OCI-LY1 (cell line): ENCODE data around the gene EIF2S1.

ENCODE experiments used
- EZH2 ChIP-seq: fragments of 200-600 bp; sonication (generic), shearing (Covaris generic); IDR thresholded peaks from 2 replicates; pipeline ENCODE4 v1.8.0; 2017; ENCODE audit warnings: borderline replicate concordance, mixed run types, mild to moderate bottlenecking, antibody characterized with exemption, low read length, moderate library complexity, mixed read lengths
- TF ChIP-seq, protein P1 (sequence below): fragments of 200-600 bp; sonication (generic), shearing (Covaris generic); IDR thresholded peaks from 2 replicates; pipeline ENCODE4 v1.5.1; 2017; ENCODE audit warnings: mild to moderate bottlenecking, antibody characterized with exemption, low read length, moderate library complexity, mixed read lengths

GRCh38 chr14:67317822-67318221 lies 42.3 kb upstream of the EIF2S1 start:
- no peak for TF ChIP-seq EZH2
- TF ChIP-seq, protein P1, sequence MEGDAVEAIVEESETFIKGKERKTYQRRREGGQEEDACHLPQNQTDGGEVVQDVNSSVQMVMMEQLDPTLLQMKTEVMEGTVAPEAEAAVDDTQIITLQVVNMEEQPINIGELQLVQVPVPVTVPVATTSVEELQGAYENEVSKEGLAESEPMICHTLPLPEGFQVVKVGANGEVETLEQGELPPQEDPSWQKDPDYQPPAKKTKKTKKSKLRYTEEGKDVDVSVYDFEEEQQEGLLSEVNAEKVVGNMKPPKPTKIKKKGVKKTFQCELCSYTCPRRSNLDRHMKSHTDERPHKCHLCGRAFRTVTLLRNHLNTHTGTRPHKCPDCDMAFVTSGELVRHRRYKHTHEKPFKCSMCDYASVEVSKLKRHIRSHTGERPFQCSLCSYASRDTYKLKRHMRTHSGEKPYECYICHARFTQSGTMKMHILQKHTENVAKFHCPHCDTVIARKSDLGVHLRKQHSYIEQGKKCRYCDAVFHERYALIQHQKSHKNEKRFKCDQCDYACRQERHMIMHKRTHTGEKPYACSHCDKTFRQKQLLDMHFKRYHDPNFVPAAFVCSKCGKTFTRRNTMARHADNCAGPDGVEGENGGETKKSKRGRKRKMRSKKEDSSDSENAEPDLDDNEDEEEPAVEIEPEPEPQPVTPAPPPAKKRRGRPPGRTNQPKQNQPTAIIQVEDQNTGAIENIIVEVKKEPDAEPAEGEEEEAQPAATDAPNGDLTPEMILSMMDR = no peak
